DMS114 treated with DMSO at 0.1 percent for 48 hours (cell line): Measurements from ENCODE around the gene DNAH1.
"Not testable (repeated sequence)": the region's sequence is repeated elsewhere in the genome, so short reads cannot be mapped to it uniquely, and the experiment has no call there.

Experiments used
- DNase-seq: peaks from one replicate; lab custom pipeline; 2025; ENCODE audit not compliant: unreplicated experiment; lab: John Stamatoyannopoulos, UW

Gene DNAH1

GRCh38 chr3:52315977-52316764 lies at the start of gene DNAH1:
Gene DNAH1 (plus strand): TSS chr3:52316319. CDS start chr3:52322443, 6,124 bp downstream.
- no peak for DNase-seq

- no peak for DNase-seq
Measured at GRCh38 chr3:52268036-52268435, 48.1 kb upstream of the DNAH1 start.

- no peak for DNase-seq
Measured at GRCh38 chr3:52269776-52270175, 46.3 kb upstream of the DNAH1 start.

GRCh38 chr3:52270252-52270754 lies 45.8 kb upstream of the DNAH1 start:
- DNase-seq = no peak

GRCh38 chr3:52272172-52272571 lies 43.9 kb upstream of the DNAH1 start:
- not testable (repeated sequence) for DNase-seq

- no peak for DNase-seq
Measured at GRCh38 chr3:52272831-52273230, 43.3 kb upstream of the DNAH1 start.

GRCh38 chr3:52274781-52275180 lies 41.3 kb upstream of the DNAH1 start:
- not testable (repeated sequence) for DNase-seq

- peak; percentile 28 for DNase-seq
Measured at GRCh38 chr3:52277071-52277964, 38.8 kb upstream of the DNAH1 start.

GRCh38 chr3:52277972-52278509 lies 38.1 kb upstream of the DNAH1 start:
- DNase-seq = no peak

- DNase-seq = peak; percentile 81
Measured at GRCh38 chr3:52278510-52279069, 37.5 kb upstream of the DNAH1 start, which contains the start of gene WDR82. Gene WDR82 (minus strand): TSS chr3:52278649. CDS start chr3:52278361, 288 bp downstream.

- DNase-seq = no peak
Measured at GRCh38 chr3:52279596-52279995, 36.5 kb upstream of the DNAH1 start.

GRCh38 chr3:52280050-52280461 lies 36.1 kb upstream of the DNAH1 start:
- no peak for DNase-seq

GRCh38 chr3:52281981-52282801 lies 33.9 kb upstream of the DNAH1 start:
- DNase-seq = no peak

GRCh38 chr3:52283306-52283705 lies 32.8 kb upstream of the DNAH1 start:
- DNase-seq = no peak

- not testable (repeated sequence) for DNase-seq
Measured at GRCh38 chr3:52284051-52284450, 32.1 kb upstream of the DNAH1 start.

- no peak for DNase-seq
Measured at GRCh38 chr3:52286777-52287110, 29.4 kb upstream of the DNAH1 start.

- no peak for DNase-seq
Measured at GRCh38 chr3:52288674-52289073, 27.4 kb upstream of the DNAH1 start.

- no peak for DNase-seq
Measured at GRCh38 chr3:52289338-52289746, 26.8 kb upstream of the DNAH1 start.

GRCh38 chr3:52289747-52290595 lies 26.1 kb upstream of the DNAH1 start:
- no peak for DNase-seq
